Measurements from ENCODE around the gene PCNX4. TPM values are rescaled to one million over a fixed set of nuclear protein-coding genes. Genes with fewer than 3 reads are reported as not detected.

The PCNX4 gene
- total RNA-seq, 1 experiment from 2014 or later = 60.0 TPM

DNA sequence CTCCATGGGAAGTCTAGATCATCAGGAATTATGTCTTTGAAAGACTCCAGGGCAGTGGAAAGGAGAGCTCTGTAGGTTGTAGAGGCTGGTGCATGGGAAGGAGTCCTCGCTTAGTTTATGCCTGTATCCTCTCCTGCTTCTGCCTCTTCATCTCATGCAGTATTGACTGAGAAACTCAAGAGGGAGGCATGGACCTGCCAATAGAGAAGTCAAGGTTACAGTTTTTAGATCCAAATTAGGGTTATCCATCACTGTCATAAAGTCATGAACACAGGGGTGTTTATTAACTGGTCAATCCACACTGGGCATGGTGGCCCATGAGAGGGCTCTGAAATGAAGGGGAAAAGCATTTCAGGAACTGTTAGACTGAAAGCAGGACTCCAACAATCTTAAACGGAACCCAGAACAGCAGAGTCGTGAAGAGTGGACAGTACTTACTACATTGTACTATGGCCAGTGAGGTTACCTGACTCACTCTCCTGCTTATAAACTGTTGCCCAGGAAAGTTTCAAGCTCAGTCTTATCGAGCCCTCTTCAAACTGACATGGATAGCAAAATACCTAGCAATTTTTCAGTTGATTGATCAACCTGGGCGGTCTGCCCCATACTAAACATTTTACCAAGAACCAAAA is 103.6 kb downstream of the PCNX4 start:
- TF ChIP-seq, protein P1, sequence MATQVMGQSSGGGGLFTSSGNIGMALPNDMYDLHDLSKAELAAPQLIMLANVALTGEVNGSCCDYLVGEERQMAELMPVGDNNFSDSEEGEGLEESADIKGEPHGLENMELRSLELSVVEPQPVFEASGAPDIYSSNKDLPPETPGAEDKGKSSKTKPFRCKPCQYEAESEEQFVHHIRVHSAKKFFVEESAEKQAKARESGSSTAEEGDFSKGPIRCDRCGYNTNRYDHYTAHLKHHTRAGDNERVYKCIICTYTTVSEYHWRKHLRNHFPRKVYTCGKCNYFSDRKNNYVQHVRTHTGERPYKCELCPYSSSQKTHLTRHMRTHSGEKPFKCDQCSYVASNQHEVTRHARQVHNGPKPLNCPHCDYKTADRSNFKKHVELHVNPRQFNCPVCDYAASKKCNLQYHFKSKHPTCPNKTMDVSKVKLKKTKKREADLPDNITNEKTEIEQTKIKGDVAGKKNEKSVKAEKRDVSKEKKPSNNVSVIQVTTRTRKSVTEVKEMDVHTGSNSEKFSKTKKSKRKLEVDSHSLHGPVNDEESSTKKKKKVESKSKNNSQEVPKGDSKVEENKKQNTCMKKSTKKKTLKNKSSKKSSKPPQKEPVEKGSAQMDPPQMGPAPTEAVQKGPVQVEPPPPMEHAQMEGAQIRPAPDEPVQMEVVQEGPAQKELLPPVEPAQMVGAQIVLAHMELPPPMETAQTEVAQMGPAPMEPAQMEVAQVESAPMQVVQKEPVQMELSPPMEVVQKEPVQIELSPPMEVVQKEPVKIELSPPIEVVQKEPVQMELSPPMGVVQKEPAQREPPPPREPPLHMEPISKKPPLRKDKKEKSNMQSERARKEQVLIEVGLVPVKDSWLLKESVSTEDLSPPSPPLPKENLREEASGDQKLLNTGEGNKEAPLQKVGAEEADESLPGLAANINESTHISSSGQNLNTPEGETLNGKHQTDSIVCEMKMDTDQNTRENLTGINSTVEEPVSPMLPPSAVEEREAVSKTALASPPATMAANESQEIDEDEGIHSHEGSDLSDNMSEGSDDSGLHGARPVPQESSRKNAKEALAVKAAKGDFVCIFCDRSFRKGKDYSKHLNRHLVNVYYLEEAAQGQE (IDR thresholded peaks at IDR 0.05; ENCODE audit: insufficient read depth in 1 of 2, low read depth in 2 of 2, low read length in 1 of 2) = no peak
- TF ChIP-seq, protein P2, sequence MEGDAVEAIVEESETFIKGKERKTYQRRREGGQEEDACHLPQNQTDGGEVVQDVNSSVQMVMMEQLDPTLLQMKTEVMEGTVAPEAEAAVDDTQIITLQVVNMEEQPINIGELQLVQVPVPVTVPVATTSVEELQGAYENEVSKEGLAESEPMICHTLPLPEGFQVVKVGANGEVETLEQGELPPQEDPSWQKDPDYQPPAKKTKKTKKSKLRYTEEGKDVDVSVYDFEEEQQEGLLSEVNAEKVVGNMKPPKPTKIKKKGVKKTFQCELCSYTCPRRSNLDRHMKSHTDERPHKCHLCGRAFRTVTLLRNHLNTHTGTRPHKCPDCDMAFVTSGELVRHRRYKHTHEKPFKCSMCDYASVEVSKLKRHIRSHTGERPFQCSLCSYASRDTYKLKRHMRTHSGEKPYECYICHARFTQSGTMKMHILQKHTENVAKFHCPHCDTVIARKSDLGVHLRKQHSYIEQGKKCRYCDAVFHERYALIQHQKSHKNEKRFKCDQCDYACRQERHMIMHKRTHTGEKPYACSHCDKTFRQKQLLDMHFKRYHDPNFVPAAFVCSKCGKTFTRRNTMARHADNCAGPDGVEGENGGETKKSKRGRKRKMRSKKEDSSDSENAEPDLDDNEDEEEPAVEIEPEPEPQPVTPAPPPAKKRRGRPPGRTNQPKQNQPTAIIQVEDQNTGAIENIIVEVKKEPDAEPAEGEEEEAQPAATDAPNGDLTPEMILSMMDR (IDR thresholded peaks at IDR 0.05) = peak; percentile 28
- TF ChIP-seq TCF7L2 (IDR thresholded peaks at IDR 0.05; ENCODE audit: low read depth, low read length) (no peak), SIN3A (IDR thresholded peaks at IDR 0.05; ENCODE audit: borderline replicate concordance, insufficient read depth, low read depth, low read length) (no peak), POLR2AphosphoS5 (IDR thresholded peaks at IDR 0.05; ENCODE audit: low read depth, low read length) (no peak)
- no peaks in the 10 kb centered on the region for H3K27me3 ChIP-seq (ENCODE audit: control insufficient read depth, insufficient read depth, low read length)
- no peak for DNase-seq (ENCODE audit: low read depth, low spot score)
- H3K4me1 ChIP-seq (ENCODE audit: control insufficient read depth, insufficient read depth, low read length) = no peaks in the 10 kb centered on the region
- no peaks in the 10 kb centered on the region for H3K9me3 ChIP-seq (ENCODE audit: control insufficient read depth, insufficient read depth, low read depth, low read length)
- H3K36me3 ChIP-seq (ENCODE audit: control insufficient read depth, insufficient read depth, low read length) = no peaks in the 10 kb centered on the region
- no peak for ATAC-seq
- in situ Hi-C loops (cut with HindIII; ENCODE audit: low pct_unique_long_range_greater_than_20kb, low sequenced_read_pairs) = no loop called here
- no peak overlapping the region for H3K4me3 ChIP-seq (ENCODE audit: low read depth in 2 of 2, low read length in 2 of 2)
- H3K27ac ChIP-seq (ENCODE audit: low read length) = no peak overlapping the region
- ChIA-PET CTCF (no interaction called here), POLR2A (no interaction called here)
- no TSS peak for BruUV-seq (replicated peaks)
- intact Hi-C loops (cut with micrococcal nuclease; ENCODE audit: unreplicated experiment) = loop anchor here (10.0 kb wide), 1 partner anchor 700 kb away; no protein-coding TSS in a partner anchor

DNA sequence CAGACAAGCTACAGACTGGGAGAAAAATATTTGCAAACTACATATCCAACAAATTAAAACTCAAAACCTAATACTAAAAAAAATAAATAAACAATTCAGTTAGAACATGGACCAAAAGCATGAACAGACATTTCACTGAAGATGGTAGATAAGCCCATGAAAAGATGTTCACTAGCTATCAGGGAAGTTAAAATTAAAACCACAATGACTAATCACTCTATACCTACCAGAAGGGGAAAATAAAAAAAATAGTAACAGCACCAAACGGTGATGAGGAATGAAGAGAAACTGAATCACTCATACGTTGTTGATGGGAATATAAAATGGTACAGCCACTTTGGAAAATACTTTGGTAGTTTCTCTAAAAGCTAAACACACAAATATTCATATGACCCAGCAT is 104.6 kb downstream of the PCNX4 start:
- no peak for DNase-seq (ENCODE audit: low read depth, low spot score)
- no peak for TF ChIP-seq SIN3A (IDR thresholded peaks at IDR 0.05; ENCODE audit: borderline replicate concordance, insufficient read depth, low read depth, low read length)
- TF ChIP-seq TCF7L2 (IDR thresholded peaks at IDR 0.05; ENCODE audit: low read depth, low read length) = no peak
- TF ChIP-seq, protein P1 (IDR thresholded peaks at IDR 0.05; ENCODE audit: insufficient read depth in 1 of 2, low read depth in 2 of 2, low read length in 1 of 2) = no peak
- TF ChIP-seq, protein P2 (IDR thresholded peaks at IDR 0.05) = no peak
- no peak for TF ChIP-seq POLR2AphosphoS5 (IDR thresholded peaks at IDR 0.05; ENCODE audit: low read depth, low read length)
- ATAC-seq = no peak
- CTCF ChIA-PET = no interaction called here
- Histone ChIP-seq H3K4me3 (ENCODE audit: low read depth in 2 of 2, low read length in 2 of 2) (no peak overlapping the region), H3K27ac (ENCODE audit: low read length) (no peak overlapping the region), H3K27me3 (ENCODE audit: control insufficient read depth, insufficient read depth, low read length) (no peaks in the 10 kb centered on the region), H3K4me1 (ENCODE audit: control insufficient read depth, insufficient read depth, low read length) (no peaks in the 10 kb centered on the region), H3K36me3 (ENCODE audit: control insufficient read depth, insufficient read depth, low read length) (no peaks in the 10 kb centered on the region), H3K9me3 (ENCODE audit: control insufficient read depth, insufficient read depth, low read depth, low read length) (no peaks in the 10 kb centered on the region)
- no TSS peak for BruUV-seq (replicated peaks)
- POLR2A ChIA-PET = no interaction called here
- intact Hi-C loops (cut with micrococcal nuclease; ENCODE audit: unreplicated experiment) (loop anchor here (10.0 kb wide), 1 partner anchor 701 kb away; no protein-coding TSS in a partner anchor), in situ Hi-C loops (cut with HindIII; ENCODE audit: low pct_unique_long_range_greater_than_20kb, low sequenced_read_pairs) (no loop called here)

Measured in Panc1 (cell line).